Right atrium auricular region (tissue), 2 donors: ENCODE data around the gene RBPJL. TPM values are rescaled to one million over a fixed set of nuclear protein-coding genes. Genes with fewer than 3 reads are reported as not detected.
"Not testable (repeated sequence)": the region's sequence is repeated elsewhere in the genome, so short reads cannot be mapped to it uniquely, and the experiment has no call there.

Source experiments
- DNase-seq: peaks from one replicate; pipeline ENCODE4 v3.0.0-alpha.2; 2019; ENCODE audit warnings: low spot score
- H3K27ac ChIP-seq, 2 donors: fragments of 200-600 bp; sonication (generic); 1 replicate in 1 of 2; 2 replicates in 1 of 2; pipeline ENCODE4 v1.5.1; 2016 to 2019
- H3K27me3 ChIP-seq, 2 donors: fragments of 200-600 bp; sonication (generic); one replicate each; pipeline versions ENCODE4 v1.5.1 to v1.6.0; 2017 to 2019
- H3K36me3 ChIP-seq: fragments of 200-600 bp; sonication (generic); one replicate; pipeline ENCODE4 v1.5.1; 2016
- H3K4me1 ChIP-seq, 2 donors: fragments of 200-600 bp; sonication (generic); one replicate each; pipeline versions ENCODE4 v1.5.1 to v1.6.0; 2017 to 2019
- H3K4me3 ChIP-seq, 2 donors: fragments of 200-600 bp; sonication (generic); 1 replicate in 1 of 2; 2 replicates in 1 of 2; pipeline ENCODE4 v1.5.1; 2017 to 2019; ENCODE audit warnings: mild to moderate bottlenecking in 1 of 2, moderate library complexity in 1 of 2
- H3K9me3 ChIP-seq, 2 donors: fragments of 200-600 bp; sonication (generic); one replicate each; pipeline ENCODE4 v1.5.1; 2019
- CTCF ChIP-seq, 2 donors: fragments of 200-600 bp; sonication (generic); IDR thresholded peaks; one replicate each; pipeline ENCODE4 v1.5.1; 2019; ENCODE audit warnings: antibody characterized with exemption in 2 of 2
- total RNA-seq, 2 donors: library from RNA; depleted of rRNA; stranded (reverse); fragments of >200 nt; gene quantifications; one replicate each; pipeline ENCODE4 v1.1.0, GENCODE V29; 2016

Gene RBPJL
- total RNA-seq, 2 donors from 2014 or later, result not detected

DNA sequence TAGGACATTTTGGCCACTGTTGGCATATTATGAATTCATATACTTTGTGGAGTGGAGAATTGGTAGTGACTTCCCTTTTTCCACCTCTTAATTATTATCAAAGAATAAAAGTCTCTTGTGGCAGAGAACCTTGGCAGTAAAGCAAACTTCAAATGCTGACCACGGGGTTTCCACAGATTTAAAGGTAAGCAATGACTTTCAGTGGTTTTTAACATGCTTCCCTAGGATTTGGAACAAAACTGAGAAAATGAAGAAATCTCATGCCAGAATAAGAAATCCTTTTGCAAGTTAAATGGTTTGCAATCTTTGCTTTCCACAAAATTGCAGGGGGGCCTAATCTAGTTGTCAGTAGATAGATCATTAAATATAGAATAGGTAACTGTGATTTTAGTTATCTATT is 43.6 kb downstream of the RBPJL start:
- Histone ChIP-seq H3K4me1 (peaks cover 0 to 39% of the 10 kb centered on the region in 2 donors), H3K4me3 (no peak overlapping the region)

GRCh38 chr20:45350795-45351194 is 44.2 kb downstream of the RBPJL start:
- not testable (repeated sequence) for H3K9me3 ChIP-seq, H3K27me3 ChIP-seq, H3K4me3 ChIP-seq, DNase-seq, H3K27ac ChIP-seq, H3K36me3 ChIP-seq
- peaks cover 0 to 33% of the 10 kb centered on the region in 2 donors for H3K4me1 ChIP-seq

More for the DNA sequence above, 43.6 kb downstream of the RBPJL start:
- Histone ChIP-seq H3K27ac (no peak overlapping the region), H3K36me3 (no peaks in the 10 kb centered on the region), H3K9me3 (no peaks in the 10 kb centered on the region), H3K27me3 (no peaks in the 10 kb centered on the region)
- DNase-seq, result no peak
- no peak for TF ChIP-seq CTCF (IDR thresholded peaks at IDR 0.05)

DNA sequence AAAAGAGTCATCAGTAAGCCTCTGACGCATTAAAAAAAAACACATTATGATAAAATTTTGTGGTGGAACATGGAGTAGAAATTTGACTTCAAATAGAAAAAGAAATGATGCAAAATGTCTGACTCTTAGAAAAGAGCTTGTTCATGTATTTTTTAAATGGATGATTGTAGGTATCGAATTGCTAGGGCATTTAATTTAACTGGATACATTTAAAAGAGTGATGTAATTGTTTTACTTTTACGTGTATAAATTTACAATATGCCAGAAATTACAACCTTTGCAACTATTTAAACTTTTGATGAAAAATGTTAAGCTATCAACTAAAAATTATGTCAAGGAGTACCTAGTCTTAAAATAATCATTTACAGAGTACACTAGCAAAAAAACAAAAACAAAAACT is 46.1 kb downstream of the RBPJL start:
- no peak for DNase-seq
- H3K36me3 ChIP-seq, result no peaks in the 10 kb centered on the region

DNA sequence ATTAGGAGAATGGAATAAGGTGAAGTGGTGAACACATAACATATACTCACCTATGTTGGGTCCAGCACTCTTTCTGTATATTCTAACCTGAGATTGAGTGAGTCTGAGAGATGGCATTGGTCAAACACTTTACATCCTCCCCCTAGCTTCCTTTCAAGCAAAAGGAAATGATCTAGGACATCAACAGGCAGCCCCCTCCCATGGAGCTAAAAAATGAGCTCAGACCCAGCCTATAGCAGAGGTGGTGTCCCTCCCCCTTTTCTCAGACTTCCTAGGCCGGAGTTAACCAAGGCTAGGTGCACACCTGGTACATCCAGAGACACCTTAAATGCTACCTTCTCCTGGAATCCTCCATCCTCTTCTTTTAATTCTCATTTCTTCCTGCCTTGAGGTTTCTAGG is 47.1 kb downstream of the RBPJL start:
- TF ChIP-seq CTCF (IDR thresholded peaks at IDR 0.05), result no peak
- Histone ChIP-seq H3K27ac (peak overlapping the region; percentile 35 to 94), H3K27me3 (no peaks in the 10 kb centered on the region), H3K4me1 (peaks cover 0 to 27% of the 10 kb centered on the region in 2 donors), H3K9me3 (no peaks in the 10 kb centered on the region), H3K4me3 (no peak overlapping the region), H3K36me3 (no peaks in the 10 kb centered on the region)
- no peak for DNase-seq

More for the DNA sequence above, 46.1 kb downstream of the RBPJL start:
- no peak for TF ChIP-seq CTCF (IDR thresholded peaks at IDR 0.05)
- Histone ChIP-seq H3K9me3 (no peaks in the 10 kb centered on the region), H3K27ac (no peak overlapping the region), H3K4me3 (no peak overlapping the region), H3K27me3 (no peaks in the 10 kb centered on the region), H3K4me1 (peaks cover 0 to 21% of the 10 kb centered on the region in 2 donors)

DNA sequence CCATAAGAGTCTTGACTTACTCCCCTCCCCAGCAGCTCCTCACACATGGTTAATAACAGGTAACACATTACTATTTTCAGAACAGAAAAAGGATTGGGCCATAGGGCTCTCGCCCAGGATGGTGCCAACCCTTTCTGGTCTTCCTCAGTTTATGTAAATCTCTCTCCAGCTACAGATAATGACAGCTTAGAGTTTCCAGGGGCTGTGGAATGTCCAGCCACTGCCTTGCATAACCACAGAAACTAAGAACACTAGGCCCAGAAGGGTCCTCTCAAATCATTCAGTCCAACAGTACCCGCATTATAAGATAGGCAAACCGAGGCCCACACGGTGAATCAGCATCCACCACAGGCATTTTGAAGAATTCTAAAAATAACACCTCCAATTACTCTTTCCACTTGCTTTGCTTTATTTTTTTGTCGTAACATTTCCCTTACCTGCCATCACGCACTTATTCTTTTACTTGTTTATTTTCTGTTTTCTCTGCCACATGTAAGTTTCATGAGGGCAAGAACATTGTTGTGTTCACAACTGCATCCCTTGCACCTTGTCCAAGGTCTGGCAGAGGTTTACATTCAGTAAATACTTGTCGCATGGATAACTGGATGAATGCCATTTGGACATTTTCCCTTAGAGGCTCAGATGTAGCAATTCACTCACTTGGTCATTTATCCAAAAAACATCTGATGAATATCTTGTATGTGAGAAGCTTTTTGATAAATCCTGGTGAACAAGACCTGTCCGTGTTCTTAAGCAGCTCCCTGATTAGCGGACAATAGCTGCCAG is 48.0 kb downstream of the RBPJL start:
- Histone ChIP-seq H3K27ac (peak overlapping the region; percentile 94), H3K4me3 (no peak overlapping the region), H3K36me3 (no peaks in the 10 kb centered on the region), H3K27me3 (no peaks in the 10 kb centered on the region), H3K9me3 (no peaks in the 10 kb centered on the region), H3K4me1 (peaks cover 0 to 35% of the 10 kb centered on the region in 2 donors)
- DNase-seq, result no peak
- no peak for TF ChIP-seq CTCF (IDR thresholded peaks at IDR 0.05)

- no peaks in the 10 kb centered on the region for H3K36me3 ChIP-seq
- no peaks in the 10 kb centered on the region for H3K27me3 ChIP-seq
- no peak overlapping the region for H3K4me3 ChIP-seq
- no peak for DNase-seq
- no peak for TF ChIP-seq CTCF (IDR thresholded peaks at IDR 0.05)
- no peaks in the 10 kb centered on the region for H3K9me3 ChIP-seq
- H3K27ac ChIP-seq, result peak overlapping the region; percentile 94
- peaks cover 0 to 44% of the 10 kb centered on the region in 2 donors for H3K4me1 ChIP-seq
Observed at GRCh38 chr20:45355209-45356084, 48.8 kb downstream of the RBPJL start.
